Esophagus squamous epithelium (tissue), 5 donors: ENCODE measurements around the gene TMEM132D. TPM values are rescaled to one million over a fixed set of nuclear protein-coding genes. Genes with fewer than 3 reads are reported as not detected.

Source experiments
- DNase-seq: peaks from one replicate; lab custom pipeline; 2025; lab: John Stamatoyannopoulos, UW
- H3K27ac ChIP-seq, 4 donors: fragments of 200-600 bp; sonication (generic); one replicate each; pipeline ENCODE4 v1.5.1; 2016 to 2019; ENCODE audit warnings: mild to moderate bottlenecking in 1 of 4
- H3K27me3 ChIP-seq, 4 donors: fragments of 200-600 bp; sonication (generic); 1 replicate in 3 of 4; 2 replicates in 1 of 4; pipeline versions ENCODE4 v1.5.1 to v1.6.0; 2017 to 2021; ENCODE audit warnings: antibody characterized with exemption in 1 of 4
- H3K36me3 ChIP-seq, 3 donors: fragments of 200-600 bp; sonication (generic); one replicate each; pipeline ENCODE4 v1.5.1; 2016 to 2019
- H3K4me1 ChIP-seq, 3 donors: fragments of 200-600 bp; sonication (generic); one replicate each; pipeline ENCODE4 v1.5.1; 2017 to 2019
- H3K4me3 ChIP-seq, 4 donors: fragments of 200-600 bp; sonication (generic); 1 replicate in 3 of 4; 2 replicates in 1 of 4; pipeline ENCODE4 v1.5.1; 2016 to 2019; ENCODE audit warnings: mild to moderate bottlenecking in 2 of 4, moderate library complexity in 1 of 4
- H3K9me3 ChIP-seq, 3 donors: fragments of 200-600 bp; sonication (generic); one replicate each; pipeline ENCODE4 v1.5.1; 2016 to 2019
- CTCF ChIP-seq, 6 experiments: fragments of 450-650 bp in 4 of 6; fragments of 200-600 bp in 2 of 6; sonication (generic) in 2 of 6; IDR thresholded peaks; one replicate each; pipeline ENCODE4 v1.5.1; 2016 to 2019; ENCODE audit warnings: antibody characterized with exemption in 6 of 6, mild to moderate bottlenecking in 4 of 6, moderate library complexity in 4 of 6
- POLR2A ChIP-seq, 4 donors: fragments of 450-650 bp; IDR thresholded peaks; one replicate each; pipeline ENCODE4 v1.6.1; 2017; ENCODE audit warnings: antibody characterized with exemption in 4 of 4, mild to moderate bottlenecking in 4 of 4, moderate library complexity in 3 of 4
- WGBS, 2 donors: methylation state at CpG; one replicate each; pipeline ENCODE4 v1.1.5; 2018; 5-methylcytosine and 5-hydroxymethylcytosine counted together
- intact Hi-C: fragments of 100-400 bp; cut with DNase I; formaldehyde crosslinking; loops from one replicate; pipeline ENCODE4 v1.15.0; 2022
- total RNA-seq, 4 donors: library from RNA; depleted of rRNA; stranded (reverse); fragments of >200 nt; gene quantifications; one replicate each; pipeline ENCODE4 v1.1.0, GENCODE V29; 2016
- donor health status: DM: yes; HTN: yes; CAD: no.

Gene TMEM132D
- total RNA-seq, 4 donors from 2014 or later, result not detected

GRCh38 chr12:129776977-129777667 lies 126.7 kb downstream of the TMEM132D start:
- DNase-seq, result no peak
- 57 to 66% methylated on average over 10 of the region's 10 CpGs for WGBS, 2 donors
- Histone ChIP-seq H3K4me3 (no peak overlapping the region), H3K27ac (no peak overlapping the region), H3K9me3 (no peaks in the 10 kb centered on the region), H3K4me1 (no peaks in the 10 kb centered on the region), H3K27me3 (no peaks in the 10 kb centered on the region), H3K36me3 (no peaks in the 10 kb centered on the region)
- TF ChIP-seq POLR2A (IDR thresholded peaks at IDR 0.05), result no peak
- TF ChIP-seq CTCF (IDR thresholded peaks at IDR 0.05), result no peak
- intact Hi-C loops, result no loop called here

GRCh38 chr12:129772501-129773493 lies 131.0 kb downstream of the TMEM132D start:
- no peak overlapping the region for H3K4me3 ChIP-seq
- peaks cover 0 to 4% (median 0%) of the 10 kb centered on the region in 3 donors for H3K9me3 ChIP-seq
- H3K27ac ChIP-seq, result no peak overlapping the region
- TF ChIP-seq POLR2A (IDR thresholded peaks at IDR 0.05) (no peak), CTCF (IDR thresholded peaks at IDR 0.05) (no peak)
- no peaks in the 10 kb centered on the region for H3K36me3 ChIP-seq
- WGBS, 2 donors, result 65% methylated on average over 17 of the region's 17 CpGs
- intact Hi-C loops, result no loop called here
- no peaks in the 10 kb centered on the region for H3K4me1 ChIP-seq
- no peaks in the 10 kb centered on the region for H3K27me3 ChIP-seq
- DNase-seq, result no peak

- DNase-seq, result no peak
- Histone ChIP-seq H3K27me3 (no peaks in the 10 kb centered on the region), H3K9me3 (peaks cover 0 to 13% (median 0%) of the 10 kb centered on the region in 3 donors), H3K36me3 (no peaks in the 10 kb centered on the region), H3K4me3 (no peak overlapping the region), H3K4me1 (no peaks in the 10 kb centered on the region), H3K27ac (no peak overlapping the region)
- intact Hi-C loops, result no loop called here
- WGBS, 2 donors, result 52 to 60% methylated on average over 4 of the region's 4 CpGs
- no peak for TF ChIP-seq CTCF (IDR thresholded peaks at IDR 0.05)
Observed at GRCh38 chr12:129771238-129771637, 132.6 kb downstream of the TMEM132D start.

- Histone ChIP-seq H3K36me3 (no peaks in the 10 kb centered on the region), H3K27ac (no peak overlapping the region), H3K4me1 (no peaks in the 10 kb centered on the region), H3K4me3 (no peak overlapping the region), H3K27me3 (no peaks in the 10 kb centered on the region), H3K9me3 (peaks cover 0 to 13% (median 0%) of the 10 kb centered on the region in 3 donors)
- intact Hi-C loops, result no loop called here
- no peak for DNase-seq
- TF ChIP-seq CTCF (IDR thresholded peaks at IDR 0.05), result no peak
- no peak for TF ChIP-seq POLR2A (IDR thresholded peaks at IDR 0.05)
- WGBS, 2 donors, result 67 to 68% methylated on average over 5 of the region's 5 CpGs
Observed at GRCh38 chr12:129765719-129766118, 138.1 kb downstream of the TMEM132D start.

- H3K27ac ChIP-seq, result no peak overlapping the region
- no peaks in the 10 kb centered on the region for H3K4me1 ChIP-seq
- 60 to 66% methylated on average over 5 of the region's 5 CpGs for WGBS, 2 donors
- H3K4me3 ChIP-seq, result no peak overlapping the region
- DNase-seq, result no peak
- peaks cover 0 to 9% (median 0%) of the 10 kb centered on the region in 3 donors for H3K9me3 ChIP-seq
- no peaks in the 10 kb centered on the region for H3K36me3 ChIP-seq
- TF ChIP-seq CTCF (IDR thresholded peaks at IDR 0.05), result no peak
- no peak for TF ChIP-seq POLR2A (IDR thresholded peaks at IDR 0.05)
- intact Hi-C loops, result no loop called here
- H3K27me3 ChIP-seq, result no peaks in the 10 kb centered on the region
Observed at GRCh38 chr12:129762436-129762835, 141.4 kb downstream of the TMEM132D start.
